ENCODE data around the gene AFF4.
"Not testable (repeated sequence)": the region's sequence is repeated elsewhere in the genome, so short reads cannot be mapped to it uniquely, and the experiment has no call there.

The AFF4 gene

GRCh38 chr5:132952829-132953228 is 10.6 kb downstream of the AFF4 start:
- no peak for DNase-seq

DNA sequence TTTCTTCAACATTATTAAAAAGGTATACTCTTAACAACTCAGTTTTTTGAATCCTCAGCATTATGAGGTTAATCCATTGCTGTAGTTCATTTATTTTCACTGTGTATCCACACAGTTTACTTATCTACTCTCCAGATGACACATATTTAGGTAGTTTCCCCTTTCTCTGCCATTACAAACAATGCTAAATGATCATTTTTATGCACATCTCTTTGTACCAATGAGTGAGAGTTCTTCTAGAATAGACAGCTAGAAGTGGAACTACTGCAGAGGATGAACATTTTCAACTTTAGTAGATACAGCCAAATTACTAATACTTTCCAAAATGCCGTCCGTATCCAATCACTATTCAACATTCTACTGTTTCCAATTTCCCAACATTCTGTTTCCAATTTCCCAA is 11.5 kb downstream of the AFF4 start:
- no peak for DNase-seq

DNA sequence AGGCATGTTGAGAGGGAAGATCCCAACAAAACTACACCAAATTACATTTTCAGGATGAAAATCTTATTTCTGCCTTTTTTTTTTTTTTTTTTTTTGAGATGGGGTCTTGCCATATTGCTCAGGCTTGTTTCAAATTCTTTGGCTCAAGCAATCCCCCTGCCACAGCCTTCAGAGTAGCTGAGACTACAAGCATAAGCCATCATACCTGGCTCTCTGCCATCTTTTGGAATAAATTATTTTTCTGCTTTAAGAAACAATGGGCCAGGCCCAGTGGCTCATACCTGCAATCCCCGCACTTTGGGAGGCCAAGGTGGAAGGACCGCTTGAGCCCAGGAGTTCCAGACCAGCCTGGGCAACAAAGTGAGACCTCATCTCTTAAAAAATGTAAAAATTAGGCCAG is 14.3 kb downstream of the AFF4 start:
- DNase-seq: no peak

GRCh38 chr5:132947671-132948070 is 15.8 kb downstream of the AFF4 start:
- no peak for DNase-seq

DNA sequence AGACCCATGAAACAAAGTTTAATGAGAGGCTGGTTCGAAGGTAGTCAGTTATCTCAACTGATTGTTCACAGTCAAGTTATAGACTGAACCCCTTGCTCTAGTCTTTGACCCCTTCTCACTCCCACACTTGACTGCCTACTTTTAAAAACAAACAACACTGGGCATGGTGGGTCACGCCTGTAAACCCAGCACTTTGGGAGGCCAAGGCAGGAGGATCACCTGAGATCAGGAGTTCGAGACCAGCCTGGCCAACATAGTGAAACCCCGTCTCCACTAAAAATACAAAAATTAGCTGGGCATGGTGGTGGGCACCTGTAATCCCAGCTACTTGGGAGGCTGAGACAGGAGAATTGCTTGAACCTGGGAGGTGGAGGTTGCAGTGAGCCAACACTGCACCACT is 18.1 kb downstream of the AFF4 start:
- DNase-seq: not testable (repeated sequence)

DNA sequence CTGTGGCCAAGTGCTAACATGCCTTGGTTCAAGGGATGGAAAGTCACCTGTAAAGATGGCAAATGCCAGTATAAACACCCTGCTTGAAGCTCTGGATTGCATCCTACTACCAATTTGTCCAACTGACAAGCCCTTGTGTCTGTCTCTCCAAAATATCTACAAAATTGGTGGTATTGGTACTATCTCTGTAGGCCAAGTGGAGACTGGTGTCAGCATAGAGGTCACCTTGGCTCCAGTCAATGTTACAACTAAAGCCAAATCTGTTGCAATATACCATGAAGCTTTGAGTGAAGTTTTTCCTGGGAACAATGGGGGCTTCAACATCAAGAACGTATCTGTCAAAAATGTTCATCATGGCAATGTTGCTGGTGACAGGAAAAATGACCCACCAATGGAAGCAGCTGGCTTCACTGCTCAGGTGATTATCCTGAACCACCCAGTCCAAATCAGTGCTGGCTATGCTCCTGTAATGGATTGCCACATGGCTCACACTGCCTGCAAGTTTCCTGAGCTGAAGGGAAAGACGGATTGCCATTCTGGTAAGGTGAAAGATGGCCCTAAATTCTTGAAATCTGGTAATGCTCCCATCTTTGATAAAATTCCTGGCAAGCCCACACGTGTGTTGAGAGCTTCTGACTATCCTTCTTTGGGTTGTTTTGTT is 19.9 kb downstream of the AFF4 start:
- DNase-seq: no peak

GRCh38 chr5:132941331-132941730 is 22.1 kb downstream of the AFF4 start:
- no peak for DNase-seq

- no peak for DNase-seq
Observed at GRCh38 chr5:132928062-132928407, 35.4 kb downstream of the AFF4 start.

DNA sequence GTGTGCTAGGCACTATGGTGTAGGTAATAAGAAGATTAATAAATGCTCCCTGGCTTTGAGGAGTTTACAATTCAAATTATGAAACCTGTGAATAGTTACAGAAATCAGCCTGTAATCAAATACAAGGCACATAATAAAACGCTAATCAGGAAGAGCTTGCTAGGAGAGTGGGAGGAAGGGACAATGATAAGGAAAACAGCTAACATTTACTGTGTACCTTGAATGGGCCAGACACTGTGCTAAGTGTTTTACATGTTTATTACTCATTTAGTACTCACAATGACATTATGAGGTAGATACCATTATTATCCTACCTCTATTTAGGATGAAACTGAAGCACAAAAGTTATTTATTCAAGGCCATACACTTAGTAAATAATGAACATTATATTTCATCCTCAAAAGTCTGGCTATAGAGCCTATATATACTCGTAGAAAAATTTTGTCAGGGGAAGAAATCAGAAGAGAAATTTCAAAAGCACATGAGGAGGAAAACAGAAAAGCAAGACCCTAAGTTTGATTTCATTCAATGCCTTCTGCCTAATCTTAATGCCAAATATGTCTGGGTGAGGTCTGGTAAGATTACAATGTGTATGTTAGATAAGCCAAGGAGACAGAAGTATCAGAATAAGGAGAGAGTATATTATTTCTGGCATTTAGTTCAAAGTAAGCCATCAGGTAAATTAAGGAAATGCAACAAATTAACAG is 35.9 kb downstream of the AFF4 start:
- no peak for DNase-seq

- no peak for DNase-seq
Observed at GRCh38 chr5:132926437-132926836, 37.0 kb downstream of the AFF4 start.

GRCh38 chr5:132916086-132916485 is 47.3 kb downstream of the AFF4 start:
- DNase-seq: no peak

GRCh38 chr5:132915681-132916080 is 47.8 kb downstream of the AFF4 start:
- DNase-seq: peak; percentile 53 to 56

DNA sequence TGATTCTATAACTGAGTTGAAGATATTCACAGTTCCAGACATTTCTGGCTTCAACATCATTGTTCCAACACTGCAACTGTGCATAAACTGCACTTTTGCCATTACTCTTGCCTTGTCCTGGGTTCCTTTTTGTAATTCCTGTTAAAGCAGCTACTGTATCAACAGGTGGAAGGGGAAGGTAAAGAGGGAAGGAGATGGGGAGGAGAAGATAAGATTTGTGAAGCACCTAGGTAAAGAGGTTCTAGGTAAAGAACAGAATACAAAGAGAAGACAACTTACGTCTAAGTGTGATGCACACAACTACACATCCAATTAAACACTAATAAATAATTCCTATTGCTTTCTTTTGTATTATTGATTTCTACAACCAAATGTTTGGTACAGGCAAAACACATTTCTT is 53.7 kb downstream of the AFF4 start:
- no peak for DNase-seq

DNA sequence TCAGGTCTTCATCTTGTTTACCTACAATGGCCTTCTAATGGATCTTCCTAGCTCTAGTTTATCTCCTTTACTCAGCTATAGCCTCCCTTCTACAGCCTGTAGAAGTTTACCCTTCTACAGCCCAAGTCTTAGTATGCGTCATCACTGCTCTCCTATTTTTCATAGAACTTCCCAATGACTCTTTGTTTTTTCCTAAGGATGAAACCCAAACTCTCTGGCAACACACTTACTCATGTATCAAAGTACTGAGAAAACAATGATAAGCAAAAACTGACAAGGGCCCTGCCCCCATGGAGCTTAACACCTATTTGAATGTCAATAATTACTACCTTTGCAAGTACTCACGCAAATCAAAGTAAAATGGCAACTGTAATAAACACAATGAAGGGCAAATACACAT is 56.3 kb downstream of the AFF4 start:
- no peak for DNase-seq

- peak; percentile 73 to 83 for DNase-seq
Observed at GRCh38 chr5:132905938-132906337, 57.5 kb downstream of the AFF4 start.

GRCh38 chr5:132901730-132902129 is 61.7 kb downstream of the AFF4 start:
- no peak for DNase-seq

DNA sequence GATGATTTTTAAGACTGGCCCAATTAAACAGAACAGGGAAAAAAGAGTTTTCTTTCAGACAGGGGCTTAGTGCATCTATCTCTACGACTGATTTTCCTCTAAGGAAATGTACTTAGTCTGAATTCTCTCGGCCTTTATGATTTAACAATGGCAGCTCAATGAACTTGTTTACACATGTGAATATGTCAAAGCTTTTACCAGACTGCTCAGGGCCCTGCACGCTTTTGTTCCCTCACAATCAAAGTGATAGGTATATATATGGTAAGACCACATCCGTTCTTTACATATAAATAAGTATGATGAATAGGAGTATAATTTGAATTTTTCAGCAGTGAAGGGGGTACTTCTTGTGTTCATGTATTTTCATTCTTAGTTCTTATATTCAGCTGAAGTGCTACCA is 62.4 kb downstream of the AFF4 start:
- DNase-seq: no peak

DNA sequence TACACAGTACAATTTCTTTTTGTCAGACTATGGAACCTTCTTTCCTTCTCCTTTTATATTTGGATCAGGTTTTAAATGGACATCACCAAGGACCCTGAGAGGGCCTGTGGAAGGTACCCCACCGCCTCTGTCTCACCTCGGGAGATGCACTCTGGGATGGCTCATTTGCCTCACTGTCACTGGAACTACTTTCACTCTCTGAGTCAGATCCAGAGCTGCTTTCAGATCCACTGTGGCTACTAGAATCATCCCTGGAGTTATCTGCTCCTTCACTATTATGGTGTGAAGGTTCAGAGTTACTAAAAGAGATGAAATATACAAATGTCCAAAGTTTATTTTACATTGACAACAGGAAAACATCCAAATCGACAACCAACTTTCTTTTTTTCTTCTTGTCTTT is 65.3 kb downstream of the AFF4 start:
- no peak for DNase-seq

- no peak for DNase-seq
Observed at GRCh38 chr5:132896685-132897084, 66.7 kb downstream of the AFF4 start.

DNA sequence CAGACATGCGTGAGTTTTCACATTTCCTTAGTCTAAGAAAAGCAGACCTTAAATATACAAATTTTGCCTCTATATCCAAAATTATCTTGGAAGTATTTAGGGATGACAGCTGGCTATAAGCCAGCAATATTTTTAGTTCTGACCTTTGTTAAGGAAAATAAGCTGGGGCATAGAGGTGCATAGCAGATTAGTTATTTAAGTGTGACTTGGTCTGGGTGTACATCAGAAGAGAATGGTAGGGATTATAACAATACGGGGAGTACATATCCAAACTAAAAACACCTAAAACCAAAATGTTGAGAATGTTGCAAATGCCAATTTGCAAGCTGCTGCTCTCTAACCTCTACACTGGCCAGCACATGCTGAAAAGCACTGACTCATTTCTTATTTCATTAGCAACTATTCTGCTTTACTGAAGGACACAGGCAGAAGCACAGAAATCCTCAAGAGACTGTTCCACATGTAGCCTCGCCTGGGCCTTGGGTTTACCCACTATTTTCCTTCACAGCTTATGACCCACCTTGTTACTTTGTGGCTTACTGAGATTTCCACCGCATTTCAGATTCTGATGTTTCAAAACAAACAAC is 67.6 kb downstream of the AFF4 start:
- DNase-seq: no peak

GRCh38 chr5:132890817-132891216 is 72.6 kb downstream of the AFF4 start:
- DNase-seq: no peak

- no peak for DNase-seq
Observed at GRCh38 chr5:132889501-132889900, 73.9 kb downstream of the AFF4 start.

DNA sequence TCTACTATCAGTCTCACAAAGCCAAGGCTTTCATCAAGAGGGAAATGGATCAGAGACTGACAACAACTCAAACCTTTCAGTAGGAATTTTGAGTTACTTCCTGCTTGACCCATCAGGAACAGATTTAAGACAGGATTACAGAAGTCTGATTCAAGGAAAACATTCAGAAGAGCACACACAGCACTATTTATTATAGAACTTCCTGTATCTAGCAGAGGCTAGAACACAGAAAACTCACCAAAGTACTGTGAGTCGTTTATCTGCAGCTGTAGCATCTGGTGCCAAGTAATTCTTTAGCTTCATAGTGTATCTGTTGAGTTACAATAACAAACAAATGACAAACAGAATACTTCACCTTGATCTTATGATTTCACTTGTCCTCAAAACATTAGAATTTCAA is 76.2 kb downstream of the AFF4 start:
- DNase-seq: no peak

DNA sequence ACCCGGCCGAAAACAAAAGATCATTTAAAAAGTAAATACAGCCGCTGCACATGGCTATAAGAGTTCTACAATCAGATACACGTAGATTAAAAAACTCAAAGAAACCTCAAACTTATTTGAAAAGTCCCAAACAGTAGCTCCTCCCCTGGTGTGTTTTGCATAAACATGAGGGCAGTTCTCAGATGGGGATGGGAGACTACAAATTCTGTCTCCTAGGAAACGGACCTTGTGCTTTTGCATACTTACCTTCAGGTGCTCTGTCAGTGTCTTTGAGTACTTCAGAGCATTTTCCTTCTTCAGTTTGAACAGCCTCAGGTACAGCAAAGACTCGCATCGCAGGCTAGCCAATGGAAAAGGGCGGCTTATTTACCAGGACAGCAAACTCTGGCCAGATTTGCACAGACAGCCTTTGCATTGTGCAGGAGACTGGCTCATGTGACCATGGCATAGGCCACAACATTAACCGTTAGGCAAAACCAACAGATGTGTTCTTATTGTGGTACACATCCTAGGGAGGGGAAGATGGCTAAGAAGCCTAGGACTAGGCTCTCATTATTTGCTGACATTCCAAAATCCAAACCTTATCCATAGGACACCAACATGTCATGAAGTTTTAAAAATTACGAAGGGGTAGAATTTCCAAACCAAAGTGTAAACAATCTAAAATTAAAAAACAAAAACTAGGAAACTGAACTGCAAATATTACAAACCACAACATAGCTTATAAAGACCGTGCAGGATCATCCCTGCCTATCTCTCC is 77.2 kb downstream of the AFF4 start:
- DNase-seq: no peak

Measured in inflammatory macrophage (primary cell).